ENCODE results near the gene CCDC192. TPM values are rescaled to one million over a fixed set of nuclear protein-coding genes. Genes with fewer than 3 reads are reported as not detected.

The CCDC192 gene
- total RNA-seq, 5 donors from 2014 or later (not counting 1 experiment from before 2014, with no cell fraction given), result 0.58 TPM; not detected in 4

DNA sequence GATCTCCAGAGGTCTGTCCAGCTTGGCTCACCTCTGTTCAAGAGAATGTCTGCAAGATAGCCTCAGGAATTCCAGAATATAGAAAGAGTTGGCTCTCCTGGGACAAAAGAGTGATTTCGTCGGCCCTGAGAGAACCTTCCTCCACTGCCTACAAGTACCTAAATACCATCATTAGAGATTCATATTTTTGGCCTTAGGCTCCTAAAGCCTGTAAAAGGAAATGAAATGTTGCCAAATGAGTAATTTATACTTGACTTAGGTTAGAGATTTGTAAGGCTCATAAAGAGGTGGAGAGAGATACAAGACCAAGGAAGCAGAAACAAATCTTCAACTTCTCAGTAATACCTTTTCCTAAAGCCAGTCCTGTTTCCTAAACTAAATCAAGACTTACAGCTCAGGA is 146.2 kb downstream of the CCDC192 start:
- ATAC-seq (replicated peaks in 1 of 4) (no peak), DNase-seq (no peak)
- H3K27me3 Mint-ChIP-seq, result no peaks in the 10 kb centered on the region
- CTCF ChIA-PET, result no interaction called here
- Histone ChIP-seq H3K27me3 (replicated peaks in 1 of 2; ENCODE audit: control insufficient read depth in 2 of 2, extremely low read depth in 1 of 2, insufficient read depth in 2 of 2, low read length in 1 of 2) (no peaks in the 10 kb centered on the region), H3K36me3 (ENCODE audit: control insufficient read depth in 2 of 2, extremely low read depth in 1 of 2, insufficient read depth in 1 of 2, low read length in 1 of 2) (no peaks in the 10 kb centered on the region), H3K4me1 (ENCODE audit: control insufficient read depth in 1 of 2, extremely low read depth in 1 of 2, insufficient read depth in 2 of 2, low read length in 2 of 2) (no peaks in the 10 kb centered on the region), H3K27ac (ENCODE audit: low read length) (no peak overlapping the region), H3K4me3 (ENCODE audit: control insufficient read depth in 1 of 2, extremely low read depth in 1 of 2, low read length in 1 of 2) (no peak overlapping the region), H3K9me3 (no peaks in the 10 kb centered on the region)
- H3K27ac Mint-ChIP-seq, result no peak overlapping the region
- no CpG with 5 or more reads among the region's 2 CpGs for WGBS (ENCODE audit: insufficient coverage)
- H3K9me3 Mint-ChIP-seq, result no peaks in the 10 kb centered on the region
- no peaks in the 10 kb centered on the region for H3K36me3 Mint-ChIP-seq
- POLR2A ChIA-PET, result no interaction called here
- no peaks in the 10 kb centered on the region for H3K4me1 Mint-ChIP-seq
- no peak overlapping the region for H3K4me3 Mint-ChIP-seq

DNA sequence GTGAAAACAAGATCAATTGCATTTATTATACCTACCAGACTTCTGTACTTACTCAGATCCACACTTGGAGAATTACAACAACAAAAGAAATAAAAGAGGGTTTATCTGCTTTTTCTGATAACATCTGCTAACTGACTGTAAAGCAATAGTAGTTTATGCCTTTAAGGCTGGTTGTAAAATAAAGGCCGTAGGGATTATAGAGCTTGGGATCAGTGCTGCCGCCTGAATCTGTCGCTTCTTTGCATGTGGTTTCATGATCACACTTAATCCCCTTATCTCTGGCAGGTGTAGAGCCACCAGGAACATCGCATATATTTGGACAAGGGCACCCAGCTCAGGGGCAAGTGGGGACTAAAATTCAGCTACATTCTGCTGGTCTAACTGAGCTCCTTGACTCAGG is 146.7 kb downstream of the CCDC192 start:
- no peaks in the 10 kb centered on the region for H3K4me1 ChIP-seq (ENCODE audit: control insufficient read depth in 1 of 2, extremely low read depth in 1 of 2, insufficient read depth in 2 of 2, low read length in 2 of 2)
- H3K36me3 ChIP-seq (ENCODE audit: control insufficient read depth in 2 of 2, extremely low read depth in 1 of 2, insufficient read depth in 1 of 2, low read length in 1 of 2), result no peaks in the 10 kb centered on the region
- ATAC-seq (replicated peaks in 1 of 4) (no peak), DNase-seq (no peak)
- no peak overlapping the region for H3K4me3 ChIP-seq (ENCODE audit: control insufficient read depth in 1 of 2, extremely low read depth in 1 of 2, low read length in 1 of 2)
- Mint-ChIP-seq H3K27ac (no peak overlapping the region), H3K36me3 (no peaks in the 10 kb centered on the region), H3K9me3 (no peaks in the 10 kb centered on the region), H3K27me3 (no peaks in the 10 kb centered on the region), H3K4me1 (no peaks in the 10 kb centered on the region), H3K4me3 (no peak overlapping the region)
- H3K27me3 ChIP-seq (replicated peaks in 1 of 2; ENCODE audit: control insufficient read depth in 2 of 2, extremely low read depth in 1 of 2, insufficient read depth in 2 of 2, low read length in 1 of 2), result no peaks in the 10 kb centered on the region
- H3K9me3 ChIP-seq, result no peaks in the 10 kb centered on the region
- ChIA-PET CTCF (no interaction called here), POLR2A (no interaction called here)
- H3K27ac ChIP-seq (ENCODE audit: low read length), result no peak overlapping the region
- WGBS (ENCODE audit: insufficient coverage), result 93% methylated on average over 4 of the region's 4 CpGs

DNA sequence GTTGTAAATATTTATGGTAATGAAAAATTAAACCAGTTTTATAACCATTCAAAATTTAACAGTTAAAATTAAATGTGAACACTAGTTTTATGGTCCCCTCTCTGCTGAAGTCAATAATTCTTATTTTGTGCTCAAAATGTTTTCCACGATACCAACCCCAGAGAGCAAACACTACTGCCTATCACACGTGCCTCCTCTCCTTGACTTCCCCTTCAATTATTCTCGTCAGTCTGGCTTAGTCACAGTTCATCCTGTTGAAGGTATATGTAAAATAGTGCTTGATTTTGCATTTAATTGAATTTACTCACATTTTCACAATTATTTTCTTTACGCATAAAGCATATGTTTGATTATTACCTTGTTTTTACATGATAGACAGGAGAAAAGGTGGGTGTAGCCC is 148.8 kb downstream of the CCDC192 start:
- WGBS (ENCODE audit: insufficient coverage), result no CpG with 5 or more reads among the region's 4 CpGs
- Histone ChIP-seq H3K27ac (ENCODE audit: low read length) (no peak overlapping the region), H3K27me3 (replicated peaks in 1 of 2; ENCODE audit: control insufficient read depth in 2 of 2, extremely low read depth in 1 of 2, insufficient read depth in 2 of 2, low read length in 1 of 2) (no peaks in the 10 kb centered on the region), H3K4me3 (ENCODE audit: control insufficient read depth in 1 of 2, extremely low read depth in 1 of 2, low read length in 1 of 2) (no peak overlapping the region), H3K4me1 (ENCODE audit: control insufficient read depth in 1 of 2, extremely low read depth in 1 of 2, insufficient read depth in 2 of 2, low read length in 2 of 2) (no peaks in the 10 kb centered on the region), H3K9me3 (no peaks in the 10 kb centered on the region), H3K36me3 (ENCODE audit: control insufficient read depth in 2 of 2, extremely low read depth in 1 of 2, insufficient read depth in 1 of 2, low read length in 1 of 2) (no peaks in the 10 kb centered on the region)
- Mint-ChIP-seq H3K27me3 (no peaks in the 10 kb centered on the region), H3K27ac (no peak overlapping the region), H3K9me3 (no peaks in the 10 kb centered on the region), H3K4me1 (no peaks in the 10 kb centered on the region), H3K4me3 (no peak overlapping the region), H3K36me3 (no peaks in the 10 kb centered on the region)
- DNase-seq (no peak), ATAC-seq (replicated peaks in 1 of 4) (no peak)
- ChIA-PET CTCF (no interaction called here), POLR2A (no interaction called here)

DNA sequence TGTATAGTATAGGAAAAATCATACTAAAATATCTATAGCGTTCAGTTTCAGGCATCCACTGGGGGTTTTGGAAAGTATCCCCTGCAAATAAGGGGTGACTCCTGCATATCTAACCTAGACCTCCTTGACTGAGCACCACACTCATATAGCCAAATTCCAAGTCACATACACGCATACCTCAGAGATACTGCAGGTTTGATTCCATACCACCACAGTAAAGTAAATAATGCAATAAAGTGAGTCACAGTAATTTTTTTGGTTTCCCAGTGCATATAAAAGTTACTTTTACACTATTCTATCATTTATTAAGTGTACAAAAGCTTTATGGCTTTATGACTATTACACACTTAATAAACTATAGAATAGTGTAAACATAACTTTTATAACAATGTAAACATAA is 151.3 kb downstream of the CCDC192 start:
- no CpG with 5 or more reads among the region's 2 CpGs for whole genome bisulfite sequencing (ENCODE audit: insufficient coverage)

DNA sequence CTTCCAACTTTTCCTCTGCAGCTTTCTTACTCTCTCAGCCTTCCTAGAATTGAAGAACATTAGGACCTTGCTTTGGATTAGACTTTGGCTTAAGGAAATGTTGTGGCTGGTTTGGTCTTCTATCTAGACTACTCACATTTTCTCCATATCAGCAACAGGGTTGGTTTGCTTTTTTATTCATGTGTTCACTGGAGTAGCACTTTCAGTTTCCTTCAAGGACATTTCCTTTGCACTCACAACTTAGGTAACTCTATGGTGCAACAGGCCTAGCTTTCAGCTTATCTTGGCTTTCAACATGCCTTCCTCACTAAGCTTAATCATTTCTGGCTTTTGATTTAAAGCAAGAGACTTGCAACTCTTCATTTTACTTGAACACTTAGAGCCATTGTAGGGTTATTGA is 153.1 kb downstream of the CCDC192 start:
- no peaks in the 10 kb centered on the region for H3K4me1 ChIP-seq (ENCODE audit: control insufficient read depth in 1 of 2, extremely low read depth in 1 of 2, insufficient read depth in 2 of 2, low read length in 2 of 2)
- H3K27ac Mint-ChIP-seq, result no peak overlapping the region
- H3K36me3 ChIP-seq (ENCODE audit: control insufficient read depth in 2 of 2, extremely low read depth in 1 of 2, insufficient read depth in 1 of 2, low read length in 1 of 2), result no peaks in the 10 kb centered on the region
- ChIA-PET POLR2A (no interaction called here), CTCF (no interaction called here)
- no peaks in the 10 kb centered on the region for H3K4me1 Mint-ChIP-seq
- no peaks in the 10 kb centered on the region for H3K9me3 Mint-ChIP-seq
- no peaks in the 10 kb centered on the region for H3K9me3 ChIP-seq
- no peak overlapping the region for H3K4me3 Mint-ChIP-seq
- peaks cover 4% of the 10 kb centered on the region in 2 donors for H3K27me3 Mint-ChIP-seq
- DNase-seq (no peak), ATAC-seq (replicated peaks in 1 of 4) (no peak)
- H3K36me3 Mint-ChIP-seq, result no peaks in the 10 kb centered on the region
- no peak overlapping the region for H3K4me3 ChIP-seq (ENCODE audit: control insufficient read depth in 1 of 2, extremely low read depth in 1 of 2, low read length in 1 of 2)
- no peaks in the 10 kb centered on the region for H3K27me3 ChIP-seq (replicated peaks in 1 of 2; ENCODE audit: control insufficient read depth in 2 of 2, extremely low read depth in 1 of 2, insufficient read depth in 2 of 2, low read length in 1 of 2)
- H3K27ac ChIP-seq (ENCODE audit: low read length), result no peak overlapping the region

More for the DNA sequence above, 151.3 kb downstream of the CCDC192 start:
- DNase-seq, result no peak
- H3K9me3 Mint-ChIP-seq, result no peaks in the 10 kb centered on the region
- no peak overlapping the region for H3K27ac ChIP-seq (ENCODE audit: low read length)
- no peaks in the 10 kb centered on the region for H3K36me3 Mint-ChIP-seq
- no peaks in the 10 kb centered on the region for H3K4me1 ChIP-seq (ENCODE audit: control insufficient read depth in 1 of 2, extremely low read depth in 1 of 2, insufficient read depth in 2 of 2, low read length in 2 of 2)
- peaks cover under 1 to 1% of the 10 kb centered on the region in 2 donors for H3K27me3 Mint-ChIP-seq
- H3K27me3 ChIP-seq (replicated peaks in 1 of 2; ENCODE audit: control insufficient read depth in 2 of 2, extremely low read depth in 1 of 2, insufficient read depth in 2 of 2, low read length in 1 of 2), result no peaks in the 10 kb centered on the region
- ChIA-PET POLR2A (no interaction called here), CTCF (no interaction called here)
- no peaks in the 10 kb centered on the region for H3K9me3 ChIP-seq
- H3K4me1 Mint-ChIP-seq, result no peaks in the 10 kb centered on the region
- H3K4me3 ChIP-seq (ENCODE audit: control insufficient read depth in 1 of 2, extremely low read depth in 1 of 2, low read length in 1 of 2), result no peak overlapping the region
- ATAC-seq (replicated peaks in 1 of 4), result no peak
- no peaks in the 10 kb centered on the region for H3K36me3 ChIP-seq (ENCODE audit: control insufficient read depth in 2 of 2, extremely low read depth in 1 of 2, insufficient read depth in 1 of 2, low read length in 1 of 2)
- no peak overlapping the region for H3K27ac Mint-ChIP-seq
- no peak overlapping the region for H3K4me3 Mint-ChIP-seq

DNA sequence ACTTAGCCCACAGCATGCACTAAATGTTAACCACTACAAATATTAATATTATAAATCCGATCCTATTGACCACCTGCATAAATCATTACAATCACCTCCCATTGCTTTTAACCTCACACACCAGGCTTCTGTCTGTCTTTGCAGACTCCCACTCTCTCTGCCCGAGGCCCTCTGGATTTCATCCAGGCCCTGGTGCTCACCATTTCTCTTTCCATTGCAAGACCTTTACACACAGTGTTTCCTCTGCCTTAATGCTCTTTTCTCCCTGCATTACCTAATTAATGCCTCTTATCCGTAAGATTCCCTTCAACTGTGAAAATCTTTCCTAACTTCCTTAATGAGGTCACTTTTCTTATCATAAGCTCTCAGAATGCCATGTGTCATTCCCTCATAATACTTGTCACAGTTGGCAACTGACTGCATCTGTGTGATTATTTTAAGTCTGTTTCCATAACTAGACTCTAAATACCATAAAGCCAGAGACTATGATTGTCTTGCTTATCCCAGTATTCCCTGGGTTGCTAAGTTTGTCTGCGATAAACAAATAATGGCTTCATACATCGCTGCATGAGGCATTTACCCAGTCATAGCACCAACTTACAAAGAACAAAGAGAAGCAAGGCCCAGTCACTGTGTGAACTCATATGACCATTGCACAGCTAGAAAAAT is 155.1 kb downstream of the CCDC192 start:
- Mint-ChIP-seq H3K27me3 (peaks cover 4% of the 10 kb centered on the region in 2 donors), H3K36me3 (no peaks in the 10 kb centered on the region), H3K9me3 (no peaks in the 10 kb centered on the region), H3K4me3 (no peak overlapping the region), H3K27ac (no peak overlapping the region), H3K4me1 (no peaks in the 10 kb centered on the region)
- no peak overlapping the region for H3K27ac ChIP-seq (ENCODE audit: low read length)
- DNase-seq (no peak), ATAC-seq (replicated peaks in 1 of 4) (no peak)
- H3K4me3 ChIP-seq (ENCODE audit: control insufficient read depth in 1 of 2, extremely low read depth in 1 of 2, low read length in 1 of 2), result no peak overlapping the region
- no peaks in the 10 kb centered on the region for H3K4me1 ChIP-seq (ENCODE audit: control insufficient read depth in 1 of 2, extremely low read depth in 1 of 2, insufficient read depth in 2 of 2, low read length in 2 of 2)
- H3K27me3 ChIP-seq (replicated peaks in 1 of 2; ENCODE audit: control insufficient read depth in 2 of 2, extremely low read depth in 1 of 2, insufficient read depth in 2 of 2, low read length in 1 of 2), result no peaks in the 10 kb centered on the region
- WGBS (ENCODE audit: insufficient coverage), result 97% methylated on average over 5 of the region's 5 CpGs
- H3K9me3 ChIP-seq, result no peaks in the 10 kb centered on the region
- POLR2A ChIA-PET, result no interaction called here
- H3K36me3 ChIP-seq (ENCODE audit: control insufficient read depth in 2 of 2, extremely low read depth in 1 of 2, insufficient read depth in 1 of 2, low read length in 1 of 2), result no peaks in the 10 kb centered on the region
- CTCF ChIA-PET, result no interaction called here

DNA sequence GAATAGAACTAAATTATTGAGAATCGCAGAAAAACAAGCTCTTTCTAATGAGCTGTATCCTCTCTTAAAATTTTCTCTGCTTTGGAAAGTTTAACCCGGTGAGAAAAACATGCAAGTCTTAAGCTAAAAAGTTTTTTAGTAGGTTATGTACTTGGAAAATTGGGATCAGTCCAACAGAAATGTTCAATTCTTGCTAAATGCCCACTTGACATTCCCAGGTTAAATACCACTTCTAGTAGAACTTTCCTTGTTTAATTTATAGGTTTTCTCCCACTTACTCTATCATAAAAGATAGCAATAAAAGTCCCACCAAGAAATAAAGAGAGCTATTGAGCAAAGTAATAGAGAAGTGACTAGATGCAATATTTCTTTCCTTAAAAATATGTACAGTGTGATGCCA is 157.1 kb downstream of the CCDC192 start:
- Histone ChIP-seq H3K27ac (ENCODE audit: low read length) (no peak overlapping the region), H3K36me3 (ENCODE audit: control insufficient read depth in 2 of 2, extremely low read depth in 1 of 2, insufficient read depth in 1 of 2, low read length in 1 of 2) (no peaks in the 10 kb centered on the region), H3K4me3 (ENCODE audit: control insufficient read depth in 1 of 2, extremely low read depth in 1 of 2, low read length in 1 of 2) (no peak overlapping the region), H3K27me3 (replicated peaks in 1 of 2; ENCODE audit: control insufficient read depth in 2 of 2, extremely low read depth in 1 of 2, insufficient read depth in 2 of 2, low read length in 1 of 2) (no peaks in the 10 kb centered on the region), H3K4me1 (ENCODE audit: control insufficient read depth in 1 of 2, extremely low read depth in 1 of 2, insufficient read depth in 2 of 2, low read length in 2 of 2) (no peaks in the 10 kb centered on the region), H3K9me3 (no peaks in the 10 kb centered on the region)
- CTCF ChIA-PET, result interaction anchor here in 1 of 2 donors (0.6 kb wide), 1 partner anchor 159 kb away, joined by 5 read pairs; no protein-coding TSS in a partner anchor
- POLR2A ChIA-PET, result no interaction called here
- Mint-ChIP-seq H3K36me3 (no peaks in the 10 kb centered on the region), H3K27me3 (peaks cover 4% of the 10 kb centered on the region in 2 donors), H3K4me3 (no peak overlapping the region), H3K9me3 (no peaks in the 10 kb centered on the region), H3K4me1 (no peaks in the 10 kb centered on the region), H3K27ac (no peak overlapping the region)
- WGBS (ENCODE audit: insufficient coverage), result no CpG with 5 or more reads among the region's 2 CpGs
- ATAC-seq (replicated peaks in 1 of 4), result no peak
- no peak for DNase-seq

Measured in T-cell (primary cell).